A549 treated with AZD9567 at 1 μM for 4 hours (cell line): ENCODE measurements around the gene XCL2. TPM values are rescaled to one million over a fixed set of nuclear protein-coding genes. Genes with fewer than 3 reads are reported as not detected.

Experiments
- total RNA-seq: library from RNA; stranded (reverse); fragments of 200-300 nt; extraction: Qiagen RNA extraction; gene quantifications from 5 replicates; pipeline ENCODE4 v1.2.3, GENCODE V29; 2022; ENCODE audit not compliant: insufficient read depth

Gene XCL2, protein sequence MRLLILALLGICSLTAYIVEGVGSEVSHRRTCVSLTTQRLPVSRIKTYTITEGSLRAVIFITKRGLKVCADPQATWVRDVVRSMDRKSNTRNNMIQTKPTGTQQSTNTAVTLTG
- not detected in 5 replicates for total RNA-seq

GRCh38 chr1:168543840-168544498 lies at the start of gene XCL2:
Gene XCL2, minus strand, starts transcription at chr1:168543997. Its CDS starts 33 bp downstream, at chr1:168543964.

GRCh38 chr1:168576245-168576688 lies 32.5 kb upstream of the XCL2 start, which contains the start of gene XCL1:
Gene XCL1, plus strand, starts transcription at chr1:168576605. Its CDS starts 33 bp downstream, at chr1:168576638.

Other genes starting within 250 kb of the XCL2 start
- gene XCL1, start 32.6 kb upstream of the XCL2 start, total RNA-seq: not detected in 5 replicates
- not detected in 5 replicates for gene DPT, start 185.2 kb upstream of the XCL2 start, total RNA-seq